Keratinocyte (primary cell): ENCODE measurements around the gene MMD2. TPM values are rescaled to one million over a fixed set of nuclear protein-coding genes. Genes with fewer than 3 reads are reported as not detected.

Experiments
- DNase-seq: peaks from one replicate; pipeline ENCODE4 v3.0.0-alpha.2; 2011; ENCODE audit warnings: low read depth, missing footprints, low spot score
- FAIRE-seq: peaks from 2 replicates; lab custom pipeline; 2011; peaks lifted over from hg19 to GRCh38; lab: Jason Lieb, UNC
- H2AFZ ChIP-seq: 2 replicates; pipeline ENCODE4 v1.6.0; 2012; ENCODE audit warnings: low read length, control low read depth, inconsistent platforms; ENCODE audit not compliant: control insufficient read depth
- H3K27ac ChIP-seq: 2 replicates; pipeline ENCODE4 v1.5.1; 2011; ENCODE audit warnings: low read length; ENCODE audit not compliant: control insufficient read depth, insufficient read depth
- H3K27me3 ChIP-seq: 3 replicates; pipeline ENCODE4 v1.6.0; 2011; ENCODE audit warnings: low read length; ENCODE audit not compliant: control insufficient read depth, insufficient read depth; ENCODE audit errors: extremely low read depth
- H3K36me3 ChIP-seq, 2 experiments: 2 replicates in 1 of 2; 3 replicates in 1 of 2; pipeline ENCODE4 v1.5.1; 2011; ENCODE audit warnings: low read length in 2 of 2, mild to moderate bottlenecking in 1 of 2; ENCODE audit not compliant: control insufficient read depth in 2 of 2, insufficient read depth in 2 of 2; ENCODE audit errors: extremely low read depth in 1 of 2
- H3K4me1 ChIP-seq: 3 replicates; pipeline ENCODE4 v1.5.1; 2011; ENCODE audit warnings: low read length; ENCODE audit not compliant: control insufficient read depth, insufficient read depth; ENCODE audit errors: extremely low read depth
- H3K4me2 ChIP-seq: 3 replicates; pipeline ENCODE4 v1.6.0; 2011; ENCODE audit warnings: low read depth, low read length; ENCODE audit not compliant: control insufficient read depth, insufficient read depth; ENCODE audit errors: extremely low read depth
- H3K4me3 ChIP-seq, 3 experiments: fragments of 200-600 bp in 1 of 3; sonication (generic) in 1 of 3; 2 replicates in 2 of 3; 3 replicates in 1 of 3; pipeline ENCODE4 v1.5.1; 2011 to 2016; ENCODE audit warnings: low read length in 3 of 3, mild to moderate bottlenecking in 3 of 3, control low read depth in 2 of 3, inconsistent platforms in 1 of 3, low read depth in 1 of 3, mixed read lengths in 1 of 3, mixed run types in 1 of 3, moderate library complexity in 1 of 3; ENCODE audit not compliant: control insufficient read depth in 2 of 3, insufficient read depth in 2 of 3; ENCODE audit errors: extremely low read depth in 1 of 3
- H3K79me2 ChIP-seq: 2 replicates; pipeline ENCODE4 v1.6.0; 2012; ENCODE audit warnings: low read length; ENCODE audit not compliant: control insufficient read depth, insufficient read depth
- H3K9ac ChIP-seq: 3 replicates; pipeline ENCODE4 v1.6.0; 2011; ENCODE audit warnings: low read length; ENCODE audit not compliant: control insufficient read depth, insufficient read depth; ENCODE audit errors: extremely low read depth
- H3K9me1 ChIP-seq: 3 replicates; pipeline ENCODE4 v1.6.0; 2011; ENCODE audit warnings: low read length; ENCODE audit not compliant: control insufficient read depth, insufficient read depth; ENCODE audit errors: extremely low read depth
- H3K9me3 ChIP-seq: 2 replicates; pipeline ENCODE4 v1.5.1; 2012; ENCODE audit warnings: low read depth, low read length; ENCODE audit not compliant: control insufficient read depth
- H4K20me1 ChIP-seq: 3 replicates; pipeline ENCODE4 v1.6.0; 2011; ENCODE audit warnings: low read length; ENCODE audit not compliant: control insufficient read depth, insufficient read depth; ENCODE audit errors: extremely low read depth
- EZH2 ChIP-seq: IDR thresholded peaks from one replicate; pipeline ENCODE4 v1.6.1; 2012; ENCODE audit warnings: inconsistent platforms, mild to moderate bottlenecking, low read length, moderate library complexity
- dilution Hi-C: fragments of 300-500 bp; cut with MboI; formaldehyde crosslinking; loops from one replicate; pipeline ENCODE4 v1.7.0; 2020; ENCODE audit warnings: low sequenced_read_pairs; ENCODE audit not compliant: extremely low pct_ligation_motif_present
- polyA plus RNA-seq, 5 experiments: library from polyadenylated mRNA; depleted of rRNA in 3 of 5; stranded (reverse) in 3 of 5; stranded (forward) in 1 of 5; unstranded in 1 of 5; fragments of >200 nt; gene quantifications; 1 replicate in 1 of 5; 2 replicates in 3 of 5; 3 replicates in 1 of 5; pipeline versions ENCODE4 v1.2.1 to v1.2.3, GENCODE V29; 2011 to 2012; ENCODE audit warnings: missing spikeins in 2 of 5, low read depth in 1 of 5, low replicate concordance in 1 of 5
- TF ChIP-seq, protein P1 (sequence below), 3 experiments: IDR thresholded peaks in 1 of 3; conservative IDR thresholded peaks in 1 of 3; optimal IDR thresholded peaks in 1 of 3; 2 replicates in 2 of 3; 3 replicates in 1 of 3; pipeline versions ENCODE3 to v1.5.1; 2011; ENCODE audit warnings: low read length in 3 of 3, mild to moderate bottlenecking in 3 of 3, moderate library complexity in 2 of 3, control low read depth in 1 of 3, inconsistent platforms in 1 of 3; ENCODE audit not compliant: insufficient read depth in 2 of 3; ENCODE audit errors: extremely low read depth in 1 of 3

Gene MMD2
- polyA plus RNA-seq, 1 donor (not counting 4 experiments of a cell fraction or from before 2014, with no cell fraction given) = not detected

- no peaks in the 10 kb centered on the region for H3K9me1 ChIP-seq
- no peak overlapping the region for H2AFZ ChIP-seq
- no peak overlapping the region for H3K9ac ChIP-seq
- no peaks in the 10 kb centered on the region for H3K4me1 ChIP-seq
- no peaks in the 10 kb centered on the region for H4K20me1 ChIP-seq
- H3K79me2 ChIP-seq = no peaks in the 10 kb centered on the region
- TF ChIP-seq, protein P1, sequence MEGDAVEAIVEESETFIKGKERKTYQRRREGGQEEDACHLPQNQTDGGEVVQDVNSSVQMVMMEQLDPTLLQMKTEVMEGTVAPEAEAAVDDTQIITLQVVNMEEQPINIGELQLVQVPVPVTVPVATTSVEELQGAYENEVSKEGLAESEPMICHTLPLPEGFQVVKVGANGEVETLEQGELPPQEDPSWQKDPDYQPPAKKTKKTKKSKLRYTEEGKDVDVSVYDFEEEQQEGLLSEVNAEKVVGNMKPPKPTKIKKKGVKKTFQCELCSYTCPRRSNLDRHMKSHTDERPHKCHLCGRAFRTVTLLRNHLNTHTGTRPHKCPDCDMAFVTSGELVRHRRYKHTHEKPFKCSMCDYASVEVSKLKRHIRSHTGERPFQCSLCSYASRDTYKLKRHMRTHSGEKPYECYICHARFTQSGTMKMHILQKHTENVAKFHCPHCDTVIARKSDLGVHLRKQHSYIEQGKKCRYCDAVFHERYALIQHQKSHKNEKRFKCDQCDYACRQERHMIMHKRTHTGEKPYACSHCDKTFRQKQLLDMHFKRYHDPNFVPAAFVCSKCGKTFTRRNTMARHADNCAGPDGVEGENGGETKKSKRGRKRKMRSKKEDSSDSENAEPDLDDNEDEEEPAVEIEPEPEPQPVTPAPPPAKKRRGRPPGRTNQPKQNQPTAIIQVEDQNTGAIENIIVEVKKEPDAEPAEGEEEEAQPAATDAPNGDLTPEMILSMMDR (optimal IDR thresholded peaks at IDR 0.05 in 1 of 3, IDR thresholded peaks at IDR 0.05 in 1 of 3, conservative IDR thresholded peaks at IDR 0.05 in 1 of 3; ENCODE audit: extremely low read depth in 1 of 3, insufficient read depth in 2 of 3, low read length in 3 of 3) = no peak
- TF ChIP-seq EZH2 = no peak
- H3K4me3 ChIP-seq = no peak overlapping the region
- H3K27ac ChIP-seq = no peak overlapping the region
- FAIRE-seq (no peak), DNase-seq (no peak)
- H3K9me3 ChIP-seq = no peaks in the 10 kb centered on the region
- no peaks in the 10 kb centered on the region for H3K27me3 ChIP-seq
- H3K4me2 ChIP-seq = no peak overlapping the region
- H3K36me3 ChIP-seq = no peaks in the 10 kb centered on the region
- dilution Hi-C loops = no loop called here
Measured at GRCh38 chr7:4931943-4932342, 27.0 kb downstream of the MMD2 start.

GRCh38 chr7:4929005-4929404, 30.0 kb downstream of the MMD2 start:
- FAIRE-seq (no peak), DNase-seq (no peak)
- Histone ChIP-seq H3K79me2 (no peaks in the 10 kb centered on the region), H3K9me3 (no peaks in the 10 kb centered on the region), H3K9ac (no peak overlapping the region), H3K27me3 (no peaks in the 10 kb centered on the region), H3K9me1 (no peaks in the 10 kb centered on the region), H2AFZ (no peak overlapping the region), H3K4me3 (no peak overlapping the region), H4K20me1 (no peaks in the 10 kb centered on the region), H3K4me2 (no peak overlapping the region), H3K27ac (no peak overlapping the region), H3K4me1 (no peaks in the 10 kb centered on the region), H3K36me3 (no peaks in the 10 kb centered on the region)
- dilution Hi-C loops = no loop called here
- TF ChIP-seq, protein P1 (optimal IDR thresholded peaks at IDR 0.05 in 1 of 3, IDR thresholded peaks at IDR 0.05 in 1 of 3, conservative IDR thresholded peaks at IDR 0.05 in 1 of 3; ENCODE audit: extremely low read depth in 1 of 3, insufficient read depth in 2 of 3, low read length in 3 of 3) = no peak
- TF ChIP-seq EZH2 = no peak
